HepG2 (cell line): Measurements from ENCODE around the gene PLPP3. TPM values are rescaled to one million over a fixed set of nuclear protein-coding genes. Genes with fewer than 3 reads are reported as not detected.
A peak's percentile ranks its signal among the peaks of the same experiment; 100 is the strongest.

ENCODE experiments used
- BCL6 ChIP-seq: IDR thresholded peaks from 2 replicates; pipeline ENCODE4 v1.6.1; 2016; ENCODE audit warnings: missing genetic modification reagents, missing compliant biosample characterization
- KAT8 ChIP-seq: IDR thresholded peaks from 2 replicates; pipeline ENCODE4 v1.6.1; 2016; ENCODE audit warnings: missing genetic modification reagents, missing compliant biosample characterization
- MNT ChIP-seq: fragments of 450-650 bp; IDR thresholded peaks from 2 replicates; pipeline ENCODE4 v1.6.1; 2016
- NCOA2 ChIP-seq: sonication (generic); formaldehyde crosslinking; IDR thresholded peaks from 2 replicates; pipeline ENCODE4 v1.8.0; 2022; ENCODE audit warnings: inconsistent platforms
- PRDM4 ChIP-seq: sonication (generic); formaldehyde crosslinking; IDR thresholded peaks from 2 replicates; pipeline ENCODE4 v1.9.0; 2021; ENCODE audit warnings: missing genetic modification reagents, borderline replicate concordance
- RBAK ChIP-seq: sonication (generic); formaldehyde crosslinking; IDR thresholded peaks from 2 replicates; pipeline ENCODE4 v1.5.1; 2020; ENCODE audit warnings: mild to moderate bottlenecking, missing genetic modification reagents
- SOX13 ChIP-seq, 3 experiments: fragments of 450-650 bp in 1 of 3; sonication (generic) in 1 of 3; formaldehyde crosslinking in 1 of 3; IDR thresholded peaks in 2 of 3; conservative IDR thresholded peaks in 1 of 3; 2 replicates each; pipeline versions ENCODE4 v1.5.0 to v1.6.1; 2016 to 2020; ENCODE audit warnings: antibody characterized with exemption in 1 of 3, mild to moderate bottlenecking in 1 of 3, missing compliant biosample characterization in 1 of 3, missing genetic modification reagents in 1 of 3, moderate library complexity in 1 of 3
- SOX5 ChIP-seq: IDR thresholded peaks from 2 replicates; pipeline ENCODE4 v1.6.1; 2016; ENCODE audit warnings: borderline replicate concordance
- TBX2 ChIP-seq: sonication (generic); formaldehyde crosslinking; IDR thresholded peaks from 2 replicates; pipeline ENCODE4 v1.5.0; 2020; ENCODE audit warnings: missing genetic modification reagents, mild to moderate bottlenecking, borderline replicate concordance
- ZBTB20 ChIP-seq: sonication (generic); formaldehyde crosslinking; IDR thresholded peaks from 2 replicates; pipeline ENCODE4 v1.8.1; 2023; ENCODE audit warnings: missing genetic modification reagents, low read depth, mild to moderate bottlenecking, borderline replicate concordance
- ZFP36L2 ChIP-seq: sonication (generic); formaldehyde crosslinking; IDR thresholded peaks from 2 replicates; pipeline ENCODE4 v1.4.0; 2020; ENCODE audit warnings: missing genetic modification reagents
- ZNF512B ChIP-seq: sonication (generic); formaldehyde crosslinking; IDR thresholded peaks from 2 replicates; pipeline ENCODE4 v1.5.1; 2020; ENCODE audit warnings: missing genetic modification reagents, mild to moderate bottlenecking, borderline replicate concordance
- ZNF782 ChIP-seq: sonication (generic); formaldehyde crosslinking; IDR thresholded peaks from 2 replicates; pipeline ENCODE4 v1.4.0; 2020; ENCODE audit warnings: missing genetic modification reagents, mild to moderate bottlenecking, borderline replicate concordance
- ZNF878 ChIP-seq: sonication (generic); formaldehyde crosslinking; IDR thresholded peaks from 2 replicates; pipeline ENCODE4 v1.8.1; 2023; ENCODE audit warnings: mild to moderate bottlenecking, missing genetic modification reagents, moderate library complexity
- ZSCAN9 ChIP-seq: IDR thresholded peaks from 2 replicates; pipeline ENCODE4 v1.6.1; 2016; ENCODE audit warnings: borderline replicate concordance
- polyA plus RNA-seq, 8 experiments: library from polyadenylated mRNA; depleted of rRNA in 3 of 8; stranded (reverse) in 7 of 8; unstranded in 1 of 8; fragments of >200 nt; fragmentation: Illumina TruSeq in 4 of 8; extraction: Trizol in 4 of 8; gene quantifications; 2 replicates each; pipeline versions ENCODE4 v1.2.1 to v1.2.3, GENCODE V29; 2011 to 2016; ENCODE audit warnings: low read depth in 4 of 8, missing spikeins in 1 of 8, mixed read lengths in 1 of 8; ENCODE audit not compliant: insufficient read depth in 1 of 8
- total RNA-seq, 5 experiments: library from RNA; depleted of rRNA; stranded (reverse); fragments of >200 nt; fragmentation: Illumina TruSeq; extraction: Trizol; gene quantifications; 2 replicates each; pipeline ENCODE4 v1.2.3, GENCODE V29; 2016; ENCODE audit warnings: low read depth in 1 of 5
- TF ChIP-seq, protein P1 (sequence below): sonication (generic); formaldehyde crosslinking; IDR thresholded peaks from 2 replicates; pipeline ENCODE4 v1.4.0; 2020; ENCODE audit warnings: missing genetic modification reagents
- TF ChIP-seq, protein P2 (sequence below): IDR thresholded peaks from 2 replicates; pipeline ENCODE4 v1.6.1; 2012; ENCODE audit warnings: inconsistent platforms

Gene PLPP3
- total and polyA plus RNA-seq, 2 of the 13 experiments (the other 11 are each of a cell fraction or from before 2014, with no cell fraction given) = 49.7 to 65.8 TPM

- TF ChIP-seq BCL6 (CRISPR knock-in tag) (peak; percentile 47; the same call in 1 of the 2 replicates), ZFP36L2 (CRISPR knock-in tag) (0 out of 2 replicates have a peak, but pooled peaks have one; percentile 55), ZNF878 (CRISPR knock-in tag) (0 out of 2 replicates have a peak, but pooled peaks have one; percentile 75), SOX13 (IDR thresholded peaks at IDR 0.05) (no peak), SOX13 (CRISPR knock-in tag; conservative IDR thresholded peaks at IDR 0.05 in 1 of 2, IDR thresholded peaks at IDR 0.05 in 1 of 2) (peak in 1 of 2 experiments; percentile 48; a peak in 1 of 4 replicates), SOX5 (CRISPR knock-in tag) (peak; percentile 59; the same call in 1 of the 2 replicates), KAT8 (CRISPR knock-in tag) (0 out of 2 replicates have a peak, but pooled peaks have one; percentile 28), NCOA2 (CRISPR knock-in tag) (0 out of 2 replicates have a peak, but pooled peaks have one; percentile 22), TBX2 (CRISPR knock-in tag) (peak; percentile 45; the same call in 1 of the 2 replicates), ZNF782 (CRISPR knock-in tag) (no peak), MNT (peak; percentile 60), ZSCAN9 (CRISPR knock-in tag) (peak; percentile 21; the same call in 1 of the 2 replicates), ZBTB20 (CRISPR knock-in tag) (peak; percentile 58; the same call in 1 of the 2 replicates), PRDM4 (no peak), ZNF512B (CRISPR knock-in tag) (no peak), RBAK (CRISPR knock-in tag) (no peak)
- TF ChIP-seq, protein P1, sequence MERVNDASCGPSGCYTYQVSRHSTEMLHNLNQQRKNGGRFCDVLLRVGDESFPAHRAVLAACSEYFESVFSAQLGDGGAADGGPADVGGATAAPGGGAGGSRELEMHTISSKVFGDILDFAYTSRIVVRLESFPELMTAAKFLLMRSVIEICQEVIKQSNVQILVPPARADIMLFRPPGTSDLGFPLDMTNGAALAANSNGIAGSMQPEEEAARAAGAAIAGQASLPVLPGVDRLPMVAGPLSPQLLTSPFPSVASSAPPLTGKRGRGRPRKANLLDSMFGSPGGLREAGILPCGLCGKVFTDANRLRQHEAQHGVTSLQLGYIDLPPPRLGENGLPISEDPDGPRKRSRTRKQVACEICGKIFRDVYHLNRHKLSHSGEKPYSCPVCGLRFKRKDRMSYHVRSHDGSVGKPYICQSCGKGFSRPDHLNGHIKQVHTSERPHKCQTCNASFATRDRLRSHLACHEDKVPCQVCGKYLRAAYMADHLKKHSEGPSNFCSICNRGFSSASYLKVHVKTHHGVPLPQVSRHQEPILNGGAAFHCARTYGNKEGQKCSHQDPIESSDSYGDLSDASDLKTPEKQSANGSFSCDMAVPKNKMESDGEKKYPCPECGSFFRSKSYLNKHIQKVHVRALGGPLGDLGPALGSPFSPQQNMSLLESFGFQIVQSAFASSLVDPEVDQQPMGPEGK (CRISPR knock-in tag) = peak; percentile 34; the same call in 1 of the 2 replicates
- TF ChIP-seq, protein P2, sequence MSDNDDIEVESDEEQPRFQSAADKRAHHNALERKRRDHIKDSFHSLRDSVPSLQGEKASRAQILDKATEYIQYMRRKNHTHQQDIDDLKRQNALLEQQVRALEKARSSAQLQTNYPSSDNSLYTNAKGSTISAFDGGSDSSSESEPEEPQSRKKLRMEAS = peak; percentile 92
These were observed 126.3 kb downstream of the PLPP3 start (continued) for GRCh38 chr1:56453016-56453415.
